Measurements from ENCODE around the gene C4orf51.
"Not testable (repeated sequence)": the region's sequence is repeated elsewhere in the genome, so short reads cannot be mapped to it uniquely, and the experiment has no call there.

- TF ChIP-seq CEBPB (IDR thresholded peaks at IDR 0.05; ENCODE audit: low read depth, low read length); SIX5 (IDR thresholded peaks at IDR 0.05; ENCODE audit: low read depth, low read length); CTCF (IDR thresholded peaks at IDR 0.05; ENCODE audit: control extremely low read depth in 1 of 3, insufficient read depth in 1 of 3, low read depth in 1 of 3, low read length in 3 of 3); TCF12 (IDR thresholded peaks at IDR 0.05; ENCODE audit: low read depth, low read length); ASH2L (IDR thresholded peaks at IDR 0.05; ENCODE audit: low read length); BACH1 (IDR thresholded peaks at IDR 0.05; ENCODE audit: low read length); RBBP5 (IDR thresholded peaks at IDR 0.05; ENCODE audit: borderline replicate concordance, low read depth, low read length); CBX8 (IDR thresholded peaks at IDR 0.05; ENCODE audit: borderline replicate concordance, low read depth, low read length); USF2 (IDR thresholded peaks at IDR 0.05; ENCODE audit: low read length); CREB1 (IDR thresholded peaks at IDR 0.05); POLR2A (IDR thresholded peaks at IDR 0.05; ENCODE audit: control extremely low read depth in 1 of 2, low read depth in 2 of 2, low read length in 2 of 2): not testable (repeated sequence)
These were observed 39.7 kb upstream of the C4orf51 start for GRCh38 chr4:145640236-145640635.

Measured in H1 (cell line).